Measurements from ENCODE around the gene GPHN.
A peak's percentile ranks its signal among the peaks of the same experiment; 100 is the strongest.

The GPHN gene

DNA sequence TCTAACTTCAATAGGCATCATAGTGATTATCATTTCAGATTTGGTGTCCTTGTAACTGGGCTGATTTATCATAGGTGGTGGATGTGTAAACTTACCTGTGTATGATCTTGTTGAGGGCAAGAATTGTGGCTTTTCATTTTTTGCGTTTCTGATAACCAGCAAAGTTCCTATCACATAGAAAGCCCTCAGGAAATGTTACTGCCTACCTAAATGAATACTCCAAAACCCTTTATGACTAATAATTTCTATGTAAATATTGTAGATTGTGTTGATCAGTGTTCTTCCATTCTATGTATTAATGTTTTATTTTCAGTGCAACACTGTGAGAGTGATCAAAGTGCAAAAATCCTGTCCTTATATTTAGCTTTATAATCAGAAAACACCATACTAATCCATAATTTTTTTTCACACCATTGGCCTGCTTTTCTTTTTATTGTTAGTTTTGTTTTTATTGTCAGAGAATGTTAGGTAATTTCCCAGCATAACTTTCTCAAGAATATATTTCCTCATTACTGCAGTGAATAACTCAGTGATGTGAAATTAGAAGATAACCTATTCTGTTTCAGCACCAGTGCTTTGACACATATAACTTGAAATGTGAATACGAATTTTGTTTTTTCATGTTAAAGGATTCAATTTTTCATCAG, 94.1 kb downstream of the GPHN start:
- no peak for DNase-seq

GRCh38 chr14:66603945-66604344, 96.0 kb downstream of the GPHN start:
- DNase-seq, result no peak

GRCh38 chr14:66606826-66607225, 98.9 kb downstream of the GPHN start:
- no peak for DNase-seq

- no peak for DNase-seq
Measured at GRCh38 chr14:66610154-66610563, 102.2 kb downstream of the GPHN start.

GRCh38 chr14:66613344-66613743, 105.4 kb downstream of the GPHN start:
- DNase-seq, result no peak

- no peak for DNase-seq
Measured at GRCh38 chr14:66619952-66620351, 112.0 kb downstream of the GPHN start.

DNA sequence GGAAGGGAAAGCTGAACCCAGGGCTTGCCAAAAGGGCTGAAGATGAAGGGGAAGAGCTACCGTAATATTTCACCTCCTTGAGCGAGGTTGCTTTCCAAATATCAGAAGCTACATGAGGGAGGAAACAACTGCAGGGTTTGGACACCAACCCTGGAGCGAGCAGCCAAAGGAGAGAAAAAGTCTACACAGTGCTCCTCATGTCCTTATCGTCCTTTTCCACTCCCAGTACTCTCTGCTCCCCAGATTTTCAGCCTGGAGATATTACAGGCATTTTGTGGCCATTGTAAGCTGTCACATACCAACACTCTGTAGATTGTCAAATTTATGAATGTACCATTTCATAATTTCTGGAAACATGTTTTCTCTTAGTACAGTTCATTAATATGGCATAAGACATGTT, 115.9 kb downstream of the GPHN start:
- DNase-seq, result no peak

- DNase-seq, result peak; percentile 13 to 21
Measured at GRCh38 chr14:66624336-66624937, 116.5 kb downstream of the GPHN start.

DNA sequence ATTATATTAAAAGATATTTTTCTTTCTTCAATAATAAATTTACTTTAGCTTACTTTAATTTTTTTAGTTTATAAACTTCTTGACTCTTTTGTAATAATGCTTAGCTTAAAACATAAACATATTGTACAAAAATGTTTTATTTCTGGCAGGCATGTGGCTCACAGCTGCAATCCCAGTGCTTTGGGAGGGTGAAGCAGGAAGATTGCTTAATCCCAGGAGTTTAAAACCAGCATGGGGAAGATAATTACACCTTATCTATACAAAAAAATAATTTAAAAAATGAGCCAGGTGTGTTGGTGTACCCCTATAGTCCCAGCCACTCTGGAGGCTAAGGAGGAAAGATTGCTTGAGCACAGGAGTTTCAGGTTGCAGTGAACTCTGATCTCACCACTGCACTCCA, 120.7 kb downstream of the GPHN start:
- no peak for DNase-seq

DNA sequence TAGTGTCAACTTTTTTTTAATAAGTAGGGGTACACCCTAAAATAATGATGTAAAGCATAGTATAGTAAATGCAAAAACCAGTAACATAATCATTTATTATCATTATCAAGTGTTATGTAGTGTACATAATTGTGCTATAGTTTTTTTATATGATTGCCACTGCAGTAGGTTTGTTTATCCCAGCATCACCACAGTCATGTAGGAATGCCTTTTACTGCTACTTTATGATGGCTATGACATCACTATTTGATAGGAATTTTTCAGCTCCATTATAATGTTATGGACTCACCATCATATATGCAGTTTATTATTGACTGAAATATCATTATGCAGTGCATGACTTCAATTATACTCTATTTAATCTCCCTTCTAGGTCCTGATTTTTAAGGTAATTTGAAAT, 121.6 kb downstream of the GPHN start:
- no peak for DNase-seq

- DNase-seq, result no peak
Measured at GRCh38 chr14:66634876-66635275, 126.9 kb downstream of the GPHN start.

DNA sequence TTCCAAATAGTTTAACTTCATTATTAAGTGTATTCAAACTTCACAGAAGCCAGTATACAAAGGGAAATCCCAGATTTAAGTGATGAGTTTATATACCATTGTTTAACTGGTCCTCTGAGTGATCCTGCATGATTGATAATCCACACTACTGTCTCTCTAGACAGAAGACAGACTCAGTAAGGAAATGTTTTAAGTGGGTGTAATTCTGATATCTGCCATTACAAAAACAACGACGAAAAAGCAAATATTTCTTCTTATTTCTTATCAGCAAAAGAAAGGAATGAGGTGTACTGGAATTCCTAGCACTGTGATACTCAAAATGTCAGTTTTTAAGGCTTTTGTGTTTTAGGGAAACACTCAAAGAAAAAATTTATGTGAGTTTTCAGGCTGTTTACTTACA, 127.5 kb downstream of the GPHN start:
- DNase-seq, result no peak

- DNase-seq, result no peak
Measured at GRCh38 chr14:66636240-66636639, 128.3 kb downstream of the GPHN start.

GRCh38 chr14:66638689-66639088, 130.7 kb downstream of the GPHN start:
- no peak for DNase-seq

GRCh38 chr14:66641861-66642635, 134.1 kb downstream of the GPHN start:
- DNase-seq, result no peak

GRCh38 chr14:66643344-66643743, 135.4 kb downstream of the GPHN start:
- no peak for DNase-seq

GRCh38 chr14:66645716-66646115, 137.8 kb downstream of the GPHN start:
- no peak for DNase-seq

DNA sequence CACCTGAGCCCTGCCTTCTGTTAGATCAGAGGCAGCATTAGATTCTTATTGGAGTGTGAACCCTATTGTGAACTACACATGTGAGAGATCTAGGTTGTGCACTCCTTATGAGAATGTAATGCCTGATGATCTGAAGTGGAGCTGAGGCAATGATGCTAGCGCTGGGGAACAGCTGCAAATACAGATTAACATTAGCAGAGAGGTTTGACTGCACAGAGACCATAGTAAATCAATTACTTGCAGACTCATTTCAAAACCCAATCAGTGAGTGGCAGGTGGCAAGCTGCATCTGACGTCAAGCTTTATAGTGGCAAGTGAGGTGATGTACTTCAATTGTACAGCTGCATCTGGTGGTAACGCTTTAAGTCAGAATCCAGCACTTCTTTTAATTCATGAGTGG, 141.6 kb downstream of the GPHN start:
- no peak for DNase-seq

DNA sequence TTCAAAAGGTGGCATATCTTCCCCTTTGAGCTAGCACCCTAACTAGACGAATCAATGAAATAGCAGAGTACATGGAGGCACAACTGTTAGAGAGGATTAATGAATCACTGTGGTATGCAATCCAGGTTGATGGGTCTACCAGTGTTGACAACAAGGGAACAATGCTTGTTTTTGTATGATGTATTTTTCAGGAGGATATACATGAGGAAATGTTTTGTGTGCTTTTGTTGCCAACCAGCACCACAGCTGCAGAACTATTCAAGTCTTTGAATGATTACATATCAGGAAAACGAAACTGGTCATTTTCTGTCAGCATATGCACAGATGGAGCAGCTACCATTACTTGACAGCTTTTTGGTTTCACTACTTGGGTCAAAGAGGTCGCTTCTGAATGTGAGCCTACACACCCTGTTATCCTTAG, 142.6 kb downstream of the GPHN start:
- DNase-seq, result no peak

GRCh38 chr14:66651536-66652220, 143.7 kb downstream of the GPHN start:
- no peak for DNase-seq

DNA sequence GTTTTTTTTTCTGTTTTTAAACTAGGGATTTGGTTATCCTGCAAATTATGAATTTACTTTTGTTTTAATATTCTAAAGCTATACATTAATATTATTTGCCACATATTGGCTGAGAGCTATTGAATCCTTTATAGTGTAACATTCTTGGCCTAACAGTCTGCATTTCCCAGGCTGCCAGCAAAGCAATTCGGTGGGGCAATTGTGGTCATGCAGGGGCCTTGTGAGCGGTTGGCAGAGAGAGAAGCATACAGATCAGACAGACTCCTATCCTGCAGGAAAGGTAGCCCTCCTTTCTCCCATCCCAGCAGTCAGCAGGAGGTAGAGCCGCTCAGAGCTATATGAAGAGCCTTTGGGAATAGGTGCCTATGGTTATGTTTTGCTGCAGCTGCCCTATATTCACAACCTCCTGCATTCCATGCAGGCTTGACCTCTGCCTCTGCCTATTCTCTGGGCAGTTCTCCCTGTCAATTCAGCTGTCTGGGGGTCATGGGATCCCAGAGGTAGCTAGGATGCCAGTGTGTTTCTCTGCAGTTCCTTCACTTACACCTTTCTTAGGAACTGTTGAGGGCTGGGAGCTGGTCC, 144.7 kb downstream of the GPHN start:
- DNase-seq, result no peak

DNA sequence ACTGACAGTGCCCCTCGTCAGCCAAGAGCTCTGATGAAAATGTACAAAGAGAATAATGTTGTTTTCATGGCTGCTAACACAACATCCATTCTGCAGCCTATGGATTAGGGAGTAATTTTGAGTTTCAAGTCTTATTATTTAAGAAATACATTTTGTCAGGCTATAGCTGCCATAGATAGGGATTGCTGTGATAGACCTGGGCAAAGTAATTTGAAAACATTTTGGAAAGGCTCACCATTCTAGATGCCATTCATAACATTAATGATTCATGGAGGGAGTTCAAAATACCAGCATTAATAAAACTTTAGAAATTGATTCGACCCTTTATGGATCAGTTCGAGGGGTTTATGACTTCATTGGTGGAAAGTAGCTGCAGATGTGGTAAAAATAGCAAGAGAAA, 149.8 kb downstream of the GPHN start:
- no peak for DNase-seq

DNA sequence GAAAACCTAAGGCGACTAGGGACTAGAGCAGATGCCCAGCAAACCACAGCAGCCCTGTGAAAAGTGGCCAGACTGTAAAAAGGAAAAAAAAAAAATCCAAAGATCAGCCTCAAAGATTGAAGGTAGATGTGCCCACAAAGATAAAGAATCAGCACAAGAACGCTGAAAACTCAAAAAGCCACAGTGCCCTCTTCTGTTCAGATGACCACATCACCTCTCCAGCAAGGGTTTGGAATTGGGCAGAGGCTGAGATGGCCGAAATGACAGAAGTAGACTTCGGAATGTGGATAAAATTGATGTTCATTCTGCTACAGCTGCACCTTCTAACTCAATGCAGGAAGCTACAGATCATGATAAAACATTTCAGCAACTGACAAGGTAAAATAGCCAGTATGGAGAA, 154.4 kb downstream of the GPHN start:
- DNase-seq, result no peak
